Measurements from ENCODE around the gene WWOX. TPM values are rescaled to one million over a fixed set of nuclear protein-coding genes. Genes with fewer than 3 reads are reported as not detected.

The WWOX gene
- total and polyA plus RNA-seq, 2 of the 13 experiments (the other 11 are each of a cell fraction or from before 2014, with no cell fraction given), result 9.1 to 37.4 TPM

GRCh38 chr16:78485188-78485916 lies 385.9 kb downstream of the WWOX start (continued):
- peak; percentile 76; the same call in 1 of the 2 replicates for TF ChIP-seq ZNF275 (CRISPR knock-in tag; IDR thresholded peaks at IDR 0.05; ENCODE audit: borderline replicate concordance)
- TF ChIP-seq RARA (CRISPR knock-in tag; IDR thresholded peaks at IDR 0.05), result peak; percentile 76
- no peak; the same call in 1 of the 2 replicates for TF ChIP-seq TGIF2 (CRISPR knock-in tag; IDR thresholded peaks at IDR 0.05)
- TF ChIP-seq PRPF4 (IDR thresholded peaks at IDR 0.05; ENCODE audit: low read depth, low read length, poor library complexity, severe bottlenecking), result no peak
- TF ChIP-seq ZNF503 (CRISPR knock-in tag; IDR thresholded peaks at IDR 0.05), result peak; percentile 97
- TF ChIP-seq ARID3A (IDR thresholded peaks at IDR 0.05; ENCODE audit: low read depth, low read length), result peak; percentile 76
- TF ChIP-seq ZNF777 (CRISPR knock-in tag; IDR thresholded peaks at IDR 0.05), result no peak
- TF ChIP-seq ZNF460 (CRISPR knock-in tag; IDR thresholded peaks at IDR 0.05; ENCODE audit: borderline replicate concordance), result no peak; the same call in 1 of the 2 replicates
- TF ChIP-seq ZMAT5 (CRISPR knock-in tag; IDR thresholded peaks at IDR 0.05; ENCODE audit: borderline replicate concordance, low read depth), result no peak
- TF ChIP-seq FOSL1 (CRISPR knock-in tag; IDR thresholded peaks at IDR 0.05; ENCODE audit: borderline replicate concordance), result no peak
- no peak; the same call in 1 of the 2 replicates for TF ChIP-seq ZNF552 (CRISPR knock-in tag; IDR thresholded peaks at IDR 0.05; ENCODE audit: borderline replicate concordance)
- 0 out of 2 replicates have a peak, but pooled peaks have one; percentile 48 for TF ChIP-seq ZNF451 (CRISPR knock-in tag; IDR thresholded peaks at IDR 0.05)
- TF ChIP-seq TOPORS (CRISPR knock-in tag; IDR thresholded peaks at IDR 0.05), result no peak
- TF ChIP-seq ASH2L (IDR thresholded peaks at IDR 0.05; ENCODE audit: insufficient read length, low read depth, low read length), result peak; percentile 80
- no peak for TF ChIP-seq KAT2B (IDR thresholded peaks at IDR 0.05; ENCODE audit: borderline replicate concordance, low read depth, low read length)
- TF ChIP-seq ZNF331 (CRISPR knock-in tag; IDR thresholded peaks at IDR 0.05), result peak; percentile 92
- no peak for TF ChIP-seq ZNF775 (CRISPR knock-in tag; IDR thresholded peaks at IDR 0.05; ENCODE audit: borderline replicate concordance)
- TF ChIP-seq ZNF598 (CRISPR knock-in tag; IDR thresholded peaks at IDR 0.05; ENCODE audit: borderline replicate concordance), result peak; percentile 84; the same call in 1 of the 2 replicates
- TF ChIP-seq TFAP4 (IDR thresholded peaks at IDR 0.05; ENCODE audit: borderline replicate concordance, low read depth), result peak; percentile 64; the same call in 1 of the 2 replicates
- TF ChIP-seq MEIS2 (CRISPR knock-in tag; IDR thresholded peaks at IDR 0.05), result peak; percentile 85; the same call in 1 of the 2 replicates
- peak; percentile 67; the same call in 1 of the 2 replicates for TF ChIP-seq ZNF776 (CRISPR knock-in tag; IDR thresholded peaks at IDR 0.05)
- TF ChIP-seq GATAD2A (CRISPR knock-in tag; IDR thresholded peaks at IDR 0.05), result peak; percentile 96
- no peak for TF ChIP-seq REPIN1 (CRISPR knock-in tag; IDR thresholded peaks at IDR 0.05; ENCODE audit: borderline replicate concordance, low read depth)
- no peak for TF ChIP-seq MATR3 (CRISPR knock-in tag; IDR thresholded peaks at IDR 0.05)
- TF ChIP-seq SIN3B (IDR thresholded peaks at IDR 0.05; ENCODE audit: low read length), result no peak
